Heart left ventricle (tissue), 13 donors: Measurements from ENCODE around the gene LKAAEAR1.

ENCODE experiments used
- POLR2A ChIP-seq, 2 donors: fragments of 450-650 bp; IDR thresholded peaks; one replicate each; pipeline ENCODE4 v1.6.1; 2017; ENCODE audit warnings: antibody characterized with exemption in 2 of 2, mild to moderate bottlenecking in 2 of 2, moderate library complexity in 2 of 2
- TF ChIP-seq, protein P1 (sequence below), 12 donors: fragments of 200-600 bp; sonication (generic) in 4 of 12; IDR thresholded peaks; one replicate each; pipeline versions ENCODE4 v1.5.0 to v1.8.0; 2018 to 2022; ENCODE audit warnings: antibody characterized with exemption in 12 of 12, mild to moderate bottlenecking in 5 of 12
- donor health status: ischemic (EF 13 %, LVEDD 7.1; RV severe dilation, severe dysfunction).
- donor health status: DM: no; HTN: yes; CAD: no.
- donor health status: DM: no; HTN: no; CAD: no.
- donor health status: ischemic (EF 25% LVEDD 6.9; RV normal size, moderate dysfunction).
- donor health status: ischemic (EF 25% LVEDD 5.7; RV mildly dilated, moderate dysfunction).
- donor health status: ischemic (EF 35%, LVEDD 5.7; RV mildly dilated, moderate dysfunction).
- donor health status: nonischemic (EF 11% LVEDD 7.7; RV severe dilation, severe dysfunction).
- donor health status: DM: yes; HTN: yes; CAD: no.
- donor health status: PGD.
- donor health status: ischemic (EF 29% LVEDD 5.4; RV normal size, mild dysfunction).
- donor health status: nonischemic (EF 23%, LVEDD 6.1; RV moderate dilation, normal function).

DNA sequence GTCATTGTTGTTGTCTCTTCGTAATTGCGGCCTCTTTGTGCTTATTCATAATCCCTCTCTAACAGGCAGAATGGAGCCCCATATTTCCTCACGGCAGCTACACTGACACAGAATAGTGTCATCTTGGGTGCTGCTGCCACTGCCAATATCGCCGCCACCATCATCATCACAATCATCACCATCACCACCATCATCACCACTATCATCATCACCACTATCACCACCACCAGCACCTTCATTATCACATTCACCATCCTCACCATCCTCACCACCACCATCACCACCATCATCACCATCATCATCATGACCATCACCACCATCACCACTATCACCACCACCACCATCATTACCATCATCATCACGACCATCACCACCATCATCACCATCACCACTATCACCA, 12.3 kb upstream of the LKAAEAR1 start:
- TF ChIP-seq, protein P1, sequence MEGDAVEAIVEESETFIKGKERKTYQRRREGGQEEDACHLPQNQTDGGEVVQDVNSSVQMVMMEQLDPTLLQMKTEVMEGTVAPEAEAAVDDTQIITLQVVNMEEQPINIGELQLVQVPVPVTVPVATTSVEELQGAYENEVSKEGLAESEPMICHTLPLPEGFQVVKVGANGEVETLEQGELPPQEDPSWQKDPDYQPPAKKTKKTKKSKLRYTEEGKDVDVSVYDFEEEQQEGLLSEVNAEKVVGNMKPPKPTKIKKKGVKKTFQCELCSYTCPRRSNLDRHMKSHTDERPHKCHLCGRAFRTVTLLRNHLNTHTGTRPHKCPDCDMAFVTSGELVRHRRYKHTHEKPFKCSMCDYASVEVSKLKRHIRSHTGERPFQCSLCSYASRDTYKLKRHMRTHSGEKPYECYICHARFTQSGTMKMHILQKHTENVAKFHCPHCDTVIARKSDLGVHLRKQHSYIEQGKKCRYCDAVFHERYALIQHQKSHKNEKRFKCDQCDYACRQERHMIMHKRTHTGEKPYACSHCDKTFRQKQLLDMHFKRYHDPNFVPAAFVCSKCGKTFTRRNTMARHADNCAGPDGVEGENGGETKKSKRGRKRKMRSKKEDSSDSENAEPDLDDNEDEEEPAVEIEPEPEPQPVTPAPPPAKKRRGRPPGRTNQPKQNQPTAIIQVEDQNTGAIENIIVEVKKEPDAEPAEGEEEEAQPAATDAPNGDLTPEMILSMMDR (IDR thresholded peaks at IDR 0.05): no peak
- TF ChIP-seq POLR2A (IDR thresholded peaks at IDR 0.05): no peak
